ENCODE data around the gene ZNF638. TPM values are rescaled to one million over a fixed set of nuclear protein-coding genes. Genes with fewer than 3 reads are reported as not detected.

The ZNF638 gene
- total RNA-seq, 1 experiment from 2014 or later = 108 TPM

DNA sequence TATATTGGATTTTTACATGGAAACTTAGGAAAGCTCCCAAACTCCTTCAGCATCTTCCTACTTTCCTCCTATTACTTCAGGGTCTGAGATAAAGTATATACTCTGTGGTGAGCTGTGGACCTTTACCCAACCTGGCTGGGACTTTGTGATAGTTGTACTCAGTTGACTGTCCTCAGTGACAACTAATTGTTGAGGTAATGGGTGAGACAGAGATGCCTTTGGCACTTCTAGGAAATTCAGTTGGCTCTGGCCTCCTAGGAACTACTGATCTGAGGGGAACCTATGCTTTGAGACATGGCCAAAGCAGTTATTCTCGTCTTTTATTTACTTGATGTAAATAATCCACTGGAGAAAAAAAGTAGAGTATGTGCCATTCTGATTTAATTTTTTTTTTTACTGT, 39.4 kb upstream of the ZNF638 start (continued):
- TF ChIP-seq, protein P1, sequence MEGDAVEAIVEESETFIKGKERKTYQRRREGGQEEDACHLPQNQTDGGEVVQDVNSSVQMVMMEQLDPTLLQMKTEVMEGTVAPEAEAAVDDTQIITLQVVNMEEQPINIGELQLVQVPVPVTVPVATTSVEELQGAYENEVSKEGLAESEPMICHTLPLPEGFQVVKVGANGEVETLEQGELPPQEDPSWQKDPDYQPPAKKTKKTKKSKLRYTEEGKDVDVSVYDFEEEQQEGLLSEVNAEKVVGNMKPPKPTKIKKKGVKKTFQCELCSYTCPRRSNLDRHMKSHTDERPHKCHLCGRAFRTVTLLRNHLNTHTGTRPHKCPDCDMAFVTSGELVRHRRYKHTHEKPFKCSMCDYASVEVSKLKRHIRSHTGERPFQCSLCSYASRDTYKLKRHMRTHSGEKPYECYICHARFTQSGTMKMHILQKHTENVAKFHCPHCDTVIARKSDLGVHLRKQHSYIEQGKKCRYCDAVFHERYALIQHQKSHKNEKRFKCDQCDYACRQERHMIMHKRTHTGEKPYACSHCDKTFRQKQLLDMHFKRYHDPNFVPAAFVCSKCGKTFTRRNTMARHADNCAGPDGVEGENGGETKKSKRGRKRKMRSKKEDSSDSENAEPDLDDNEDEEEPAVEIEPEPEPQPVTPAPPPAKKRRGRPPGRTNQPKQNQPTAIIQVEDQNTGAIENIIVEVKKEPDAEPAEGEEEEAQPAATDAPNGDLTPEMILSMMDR (IDR thresholded peaks at IDR 0.05 in 2 of 3, conservative IDR thresholded peaks at IDR 0.05 in 1 of 3; ENCODE audit: borderline replicate concordance in 1 of 3, insufficient read depth in 1 of 3, low read depth in 2 of 3, low read length in 2 of 3) = no peak
- TF ChIP-seq POLR2AphosphoS5 (IDR thresholded peaks at IDR 0.05; ENCODE audit: low read depth, low read length) (no peak), ELF1 (IDR thresholded peaks at IDR 0.05; ENCODE audit: borderline replicate concordance, low read depth) (no peak), CEBPB (IDR thresholded peaks at IDR 0.05; ENCODE audit: low read depth) (no peak), SP1 (IDR thresholded peaks at IDR 0.05; ENCODE audit: low read depth) (no peak), EZH2 (IDR thresholded peaks at IDR 0.05) (no peak)

DNA sequence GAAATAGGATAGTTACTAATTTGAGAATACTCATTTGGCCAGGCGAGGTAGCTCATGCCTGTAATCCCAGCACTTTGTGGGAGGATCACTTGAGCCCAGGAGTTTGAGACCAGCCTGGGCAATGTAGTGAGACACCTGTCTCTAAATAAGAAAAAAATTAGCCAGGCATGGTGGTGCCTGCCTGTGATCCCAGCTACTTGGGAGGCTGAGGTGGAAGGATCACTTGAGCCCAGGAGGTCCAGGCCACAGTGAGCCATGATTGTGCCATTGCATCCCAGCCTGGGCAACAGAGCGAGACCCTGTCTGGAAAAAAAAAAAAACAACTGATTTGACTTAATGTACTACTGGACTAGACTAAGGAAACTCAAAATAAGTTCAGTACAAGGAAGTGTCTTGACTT, 32.7 kb upstream of the ZNF638 start:
- TF ChIP-seq EGR1 (IDR thresholded peaks at IDR 0.05; ENCODE audit: low read depth) (no peak), SIN3A (IDR thresholded peaks at IDR 0.05; ENCODE audit: low read depth) (no peak), EZH2 (IDR thresholded peaks at IDR 0.05) (no peak), JUND (IDR thresholded peaks at IDR 0.05) (no peak), POLR2AphosphoS5 (IDR thresholded peaks at IDR 0.05; ENCODE audit: low read depth, low read length) (no peak), RAD21 (IDR thresholded peaks at IDR 0.05; ENCODE audit: low read depth) (no peak), YY1 (IDR thresholded peaks at IDR 0.05; ENCODE audit: extremely low read depth, insufficient replicate concordance, low read depth, low read length) (no peak), FOSL1 (IDR thresholded peaks at IDR 0.05; ENCODE audit: low read depth) (no peak), CBX3 (IDR thresholded peaks at IDR 0.05; ENCODE audit: low read depth) (no peak), ELF1 (IDR thresholded peaks at IDR 0.05; ENCODE audit: borderline replicate concordance, low read depth) (no peak), TCF7L2 (IDR thresholded peaks at IDR 0.05; ENCODE audit: borderline replicate concordance, extremely low read depth, insufficient read depth, insufficient read length) (no peak), SP1 (IDR thresholded peaks at IDR 0.05; ENCODE audit: low read depth) (no peak)
- TF ChIP-seq, protein P2, sequence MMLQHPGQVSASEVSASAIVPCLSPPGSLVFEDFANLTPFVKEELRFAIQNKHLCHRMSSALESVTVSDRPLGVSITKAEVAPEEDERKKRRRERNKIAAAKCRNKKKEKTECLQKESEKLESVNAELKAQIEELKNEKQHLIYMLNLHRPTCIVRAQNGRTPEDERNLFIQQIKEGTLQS (IDR thresholded peaks at IDR 0.05) = no peak
- TF ChIP-seq, protein P3, sequence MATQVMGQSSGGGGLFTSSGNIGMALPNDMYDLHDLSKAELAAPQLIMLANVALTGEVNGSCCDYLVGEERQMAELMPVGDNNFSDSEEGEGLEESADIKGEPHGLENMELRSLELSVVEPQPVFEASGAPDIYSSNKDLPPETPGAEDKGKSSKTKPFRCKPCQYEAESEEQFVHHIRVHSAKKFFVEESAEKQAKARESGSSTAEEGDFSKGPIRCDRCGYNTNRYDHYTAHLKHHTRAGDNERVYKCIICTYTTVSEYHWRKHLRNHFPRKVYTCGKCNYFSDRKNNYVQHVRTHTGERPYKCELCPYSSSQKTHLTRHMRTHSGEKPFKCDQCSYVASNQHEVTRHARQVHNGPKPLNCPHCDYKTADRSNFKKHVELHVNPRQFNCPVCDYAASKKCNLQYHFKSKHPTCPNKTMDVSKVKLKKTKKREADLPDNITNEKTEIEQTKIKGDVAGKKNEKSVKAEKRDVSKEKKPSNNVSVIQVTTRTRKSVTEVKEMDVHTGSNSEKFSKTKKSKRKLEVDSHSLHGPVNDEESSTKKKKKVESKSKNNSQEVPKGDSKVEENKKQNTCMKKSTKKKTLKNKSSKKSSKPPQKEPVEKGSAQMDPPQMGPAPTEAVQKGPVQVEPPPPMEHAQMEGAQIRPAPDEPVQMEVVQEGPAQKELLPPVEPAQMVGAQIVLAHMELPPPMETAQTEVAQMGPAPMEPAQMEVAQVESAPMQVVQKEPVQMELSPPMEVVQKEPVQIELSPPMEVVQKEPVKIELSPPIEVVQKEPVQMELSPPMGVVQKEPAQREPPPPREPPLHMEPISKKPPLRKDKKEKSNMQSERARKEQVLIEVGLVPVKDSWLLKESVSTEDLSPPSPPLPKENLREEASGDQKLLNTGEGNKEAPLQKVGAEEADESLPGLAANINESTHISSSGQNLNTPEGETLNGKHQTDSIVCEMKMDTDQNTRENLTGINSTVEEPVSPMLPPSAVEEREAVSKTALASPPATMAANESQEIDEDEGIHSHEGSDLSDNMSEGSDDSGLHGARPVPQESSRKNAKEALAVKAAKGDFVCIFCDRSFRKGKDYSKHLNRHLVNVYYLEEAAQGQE (IDR thresholded peaks at IDR 0.05; ENCODE audit: low read depth) = no peak
- TF ChIP-seq, protein P4, sequence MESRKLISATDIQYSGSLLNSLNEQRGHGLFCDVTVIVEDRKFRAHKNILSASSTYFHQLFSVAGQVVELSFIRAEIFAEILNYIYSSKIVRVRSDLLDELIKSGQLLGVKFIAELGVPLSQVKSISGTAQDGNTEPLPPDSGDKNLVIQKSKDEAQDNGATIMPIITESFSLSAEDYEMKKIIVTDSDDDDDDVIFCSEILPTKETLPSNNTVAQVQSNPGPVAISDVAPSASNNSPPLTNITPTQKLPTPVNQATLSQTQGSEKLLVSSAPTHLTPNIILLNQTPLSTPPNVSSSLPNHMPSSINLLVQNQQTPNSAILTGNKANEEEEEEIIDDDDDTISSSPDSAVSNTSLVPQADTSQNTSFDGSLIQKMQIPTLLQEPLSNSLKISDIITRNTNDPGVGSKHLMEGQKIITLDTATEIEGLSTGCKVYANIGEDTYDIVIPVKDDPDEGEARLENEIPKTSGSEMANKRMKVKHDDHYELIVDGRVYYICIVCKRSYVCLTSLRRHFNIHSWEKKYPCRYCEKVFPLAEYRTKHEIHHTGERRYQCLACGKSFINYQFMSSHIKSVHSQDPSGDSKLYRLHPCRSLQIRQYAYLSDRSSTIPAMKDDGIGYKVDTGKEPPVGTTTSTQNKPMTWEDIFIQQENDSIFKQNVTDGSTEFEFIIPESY (IDR thresholded peaks at IDR 0.05; ENCODE audit: extremely low read depth, insufficient replicate concordance, low read length) = no peak
- Histone ChIP-seq H3K79me2 (ENCODE audit: insufficient read depth, low read length) (peaks cover 29% of the 10 kb centered on the region), H3K27ac (ENCODE audit: low read depth, low read length) (no peak overlapping the region), H3K27me3 (ENCODE audit: insufficient read depth, low read length) (no peaks in the 10 kb centered on the region), H3K4me3 (replicated peaks in 1 of 2; ENCODE audit: low read depth in 1 of 2, low read length in 2 of 2) (no peak overlapping the region), H3K4me1 (ENCODE audit: control insufficient read depth in 1 of 2, insufficient read depth in 2 of 2, low read length in 2 of 2) (no peaks in the 10 kb centered on the region), H4K20me1 (ENCODE audit: insufficient read depth) (peaks cover 4% of the 10 kb centered on the region; the same call in 1 of the 2 replicates), H2AFZ (ENCODE audit: low read depth, low read length, poor library complexity, severe bottlenecking) (no peak overlapping the region), H3K9me3 (ENCODE audit: control insufficient read depth in 1 of 2, insufficient read depth in 1 of 2, low read depth in 1 of 2, low read length in 2 of 2) (no peaks in the 10 kb centered on the region), H3K4me2 (ENCODE audit: low read length) (no peak overlapping the region), H3K9ac (ENCODE audit: low read length) (no peak overlapping the region), H3K9me2 (ENCODE audit: insufficient read depth) (no peaks in the 10 kb centered on the region), H3K36me3 (ENCODE audit: control insufficient read depth in 1 of 2, insufficient read depth in 2 of 2, low read length in 2 of 2) (no peaks in the 10 kb centered on the region)
- ATAC-seq = no peak
- intact Hi-C loops (cut with micrococcal nuclease) = loop anchor here (1.0 kb wide), 1 partner anchor 211 kb away; no protein-coding TSS in a partner anchor
- ChIA-PET CTCF (interaction anchor here (1.0 to 2.6 kb wide), 13 partner anchors 8 to 232 kb away, joined by 3 to 147 read pairs (median 8); partner anchors contain the start of gene ZNF638), POLR2A (interaction anchor here (1.0 to 1.5 kb wide), 4 partner anchors 33 to 213 kb away, joined by 3 to 8 read pairs (median 6); partner anchors contain the start of gene ZNF638), RAD21 (ENCODE audit: low non-redundant PET in 1 of 2, low total read pairs in 2 of 2, uncharacterized antibody in 2 of 2, unreplicated experiment in 2 of 2) (interaction anchor here (0.9 to 1.3 kb wide), 4 partner anchors 183 to 214 kb away, joined by 4 to 12 read pairs (median 5); no protein-coding TSS in a partner anchor)
- BruUV-seq (replicated peaks) = no TSS peak
- DNase-seq (ENCODE audit: low read depth, low spot score) = no peak
